HepG2 (cell line): ENCODE measurements around the gene UFSP2. TPM values are rescaled to one million over a fixed set of nuclear protein-coding genes. Genes with fewer than 3 reads are reported as not detected.

Experiments
- ATAC-seq: fragments of 200-7000 bp; cut with Tn5 transposase; 3 replicates; pipeline ENCODE4 v1.9.1; 2020; ENCODE audit warnings: mild to moderate bottlenecking, moderate library complexity
- BruUV-seq: library from RNA; stranded (reverse); fragments of 400-500 nt; replicated peaks from 2 replicates; lab custom pipeline; 2021; lab: Mats Ljungman, UMichigan
- CTCF ChIA-PET: fragments of 300-600 bp; formaldehyde crosslinking; extraction: SDS; loops from one replicate; lab custom pipeline; 2021; ENCODE audit warnings: low total read pairs, inconsistent platforms, low intra/inter-chr PET ratio; lab: Yijun Ruan, JAX
- POLR2A ChIA-PET: fragments of 350-600 bp; sonication (Branson Sonifier 250); formaldehyde crosslinking; loops from one replicate; lab custom pipeline; 2020; ENCODE audit warnings: antibody characterized with exemption, inconsistent platforms; lab: Yijun Ruan, JAX
- DNase-seq: peaks from one replicate; pipeline ENCODE4 v3.0.0-alpha.2; 2015; ENCODE audit warnings: low spot score
- FAIRE-seq: peaks from 3 replicates; lab custom pipeline; 2011; peaks lifted over from hg19 to GRCh38; lab: Jason Lieb, UNC
- H2AFZ ChIP-seq: one replicate; pipeline ENCODE4 v1.6.1; 2011; ENCODE audit warnings: low read length, inconsistent platforms
- H3K27ac ChIP-seq: fragments of 300-600 bp; 3 replicates; pipeline ENCODE4 v1.8.0; 2011; ENCODE audit warnings: mixed run types, mild to moderate bottlenecking, mixed read lengths, low read length, inconsistent platforms; ENCODE audit not compliant: insufficient read depth; ENCODE audit errors: extremely low read length
- H3K27me3 ChIP-seq, 2 experiments: fragments of 200-600 bp in 1 of 2; 2 replicates in 1 of 2; 3 replicates in 1 of 2; pipeline versions ENCODE4 v1.6.0 to v1.8.0; 2011; ENCODE audit warnings: low read length in 2 of 2, mild to moderate bottlenecking in 2 of 2, moderate library complexity in 2 of 2, inconsistent platforms in 1 of 2; ENCODE audit not compliant: insufficient read depth in 2 of 2, control insufficient read depth in 1 of 2
- H3K36me3 ChIP-seq, 2 experiments: fragments of 200-600 bp in 1 of 2; replicated peaks in 1 of 2; 2 replicates in 1 of 2; 3 replicates in 1 of 2; pipeline versions ENCODE4 v1.5.1 to v1.8.0; 2011; ENCODE audit warnings: low read length in 2 of 2, inconsistent platforms in 1 of 2; ENCODE audit not compliant: insufficient read depth in 2 of 2, control insufficient read depth in 1 of 2
- H3K4me1 ChIP-seq: 2 replicates; pipeline ENCODE4 v1.5.1; 2012; ENCODE audit warnings: low read length, inconsistent platforms; ENCODE audit not compliant: insufficient read depth
- H3K4me2 ChIP-seq: 2 replicates; pipeline ENCODE4 v1.6.0; 2011; ENCODE audit warnings: low read depth, low read length, inconsistent platforms
- H3K4me3 ChIP-seq, 3 experiments: fragments of 200-600 bp in 1 of 3; sonication (generic), shearing (Covaris generic) in 1 of 3; replicated peaks in 1 of 3; 2 replicates each; pipeline ENCODE4 v1.5.1; 2011 to 2016; ENCODE audit warnings: low read length in 3 of 3, inconsistent platforms in 2 of 3, low read depth in 2 of 3, mild to moderate bottlenecking in 2 of 3, control low read depth in 1 of 3, mixed read lengths in 1 of 3; ENCODE audit not compliant: insufficient read depth in 1 of 3
- H3K79me2 ChIP-seq: one replicate; pipeline ENCODE4 v1.6.1; 2011; ENCODE audit warnings: low read length, inconsistent platforms; ENCODE audit not compliant: insufficient read depth
- H3K9ac ChIP-seq: 2 replicates; pipeline ENCODE4 v1.6.0; 2011; ENCODE audit warnings: mild to moderate bottlenecking, low read depth, low read length, inconsistent platforms; ENCODE audit not compliant: insufficient read depth
- H3K9me3 ChIP-seq: 2 replicates; pipeline ENCODE4 v1.5.1; 2012; ENCODE audit warnings: mild to moderate bottlenecking, low read length
- H4K20me1 ChIP-seq: 2 replicates; pipeline ENCODE4 v1.6.0; 2011; ENCODE audit warnings: inconsistent platforms, mild to moderate bottlenecking, low read length, moderate library complexity; ENCODE audit not compliant: insufficient read depth
- REPIN1 ChIP-seq: sonication (generic); formaldehyde crosslinking; IDR thresholded peaks from 2 replicates; pipeline ENCODE4 v1.8.0; 2022; ENCODE audit warnings: missing genetic modification reagents, low read depth, mild to moderate bottlenecking, borderline replicate concordance
- ZBTB7A ChIP-seq: sonication (generic); formaldehyde crosslinking; IDR thresholded peaks from 2 replicates; pipeline ENCODE4 v1.8.0; 2022; ENCODE audit warnings: mild to moderate bottlenecking, missing genetic modification reagents
- ZNF30 ChIP-seq: sonication (generic); formaldehyde crosslinking; IDR thresholded peaks from 2 replicates; pipeline ENCODE4 v1.5.0; 2020; ENCODE audit warnings: mild to moderate bottlenecking, missing genetic modification reagents
- ZNF614 ChIP-seq: IDR thresholded peaks from 2 replicates; pipeline ENCODE4 v1.6.1; 2018; ENCODE audit warnings: missing biosample characterization, missing genetic modification reagents, inconsistent platforms, borderline replicate concordance
- ZSCAN12 ChIP-seq: sonication (generic); formaldehyde crosslinking; IDR thresholded peaks from 2 replicates; pipeline ENCODE4 v1.9.0; 2021; ENCODE audit warnings: mild to moderate bottlenecking, missing genetic modification reagents
- WGBS: methylation state at CpG from one replicate; pipeline ENCODE4 v1.1.6; 2017; ENCODE audit warnings: low lambda C conversion rate; 5-methylcytosine and 5-hydroxymethylcytosine counted together
- in situ Hi-C: cut with HindIII; loops from 2 replicates; pipeline ENCODE4 v1.10.0; 2017; ENCODE audit warnings: low pct_unique_long_range_greater_than_20kb; ENCODE audit not compliant: extremely low pct_ligation_motif_present
- intact Hi-C: fragments of 100-400 bp; cut with micrococcal nuclease; formaldehyde crosslinking; loops from one replicate; pipeline ENCODE4 v1.10.0; 2022; ENCODE audit not compliant: unreplicated experiment
- polyA plus RNA-seq, 8 experiments: library from polyadenylated mRNA; depleted of rRNA in 3 of 8; stranded (reverse) in 7 of 8; unstranded in 1 of 8; fragments of >200 nt; fragmentation: Illumina TruSeq in 4 of 8; extraction: Trizol in 4 of 8; gene quantifications; 2 replicates each; pipeline versions ENCODE4 v1.2.1 to v1.2.3, GENCODE V29; 2011 to 2016; ENCODE audit warnings: low read depth in 4 of 8, missing spikeins in 1 of 8, mixed read lengths in 1 of 8; ENCODE audit not compliant: insufficient read depth in 1 of 8
- total RNA-seq, 5 experiments: library from RNA; depleted of rRNA; stranded (reverse); fragments of >200 nt; fragmentation: Illumina TruSeq; extraction: Trizol; gene quantifications; 2 replicates each; pipeline ENCODE4 v1.2.3, GENCODE V29; 2016; ENCODE audit warnings: low read depth in 1 of 5
- TF ChIP-seq, protein P1 (sequence below): sonication (generic); formaldehyde crosslinking; IDR thresholded peaks from 2 replicates; pipeline ENCODE4 v1.4.0; 2020; ENCODE audit warnings: missing genetic modification reagents, borderline replicate concordance
- TF ChIP-seq, protein P2 (sequence below): sonication (generic); formaldehyde crosslinking; IDR thresholded peaks from 2 replicates; pipeline ENCODE4 v1.9.0; 2021; ENCODE audit warnings: missing genetic modification reagents, mild to moderate bottlenecking, borderline replicate concordance
- TF ChIP-seq, protein P3 (sequence below): sonication (generic); formaldehyde crosslinking; IDR thresholded peaks from 2 replicates; pipeline ENCODE4 v1.9.0; 2021; ENCODE audit warnings: missing genetic modification reagents, borderline replicate concordance

UFSP2 gene
- total and polyA plus RNA-seq, 2 of the 13 experiments (the other 11 are each of a cell fraction or from before 2014, with no cell fraction given): 24.1 to 32.3 TPM

DNA sequence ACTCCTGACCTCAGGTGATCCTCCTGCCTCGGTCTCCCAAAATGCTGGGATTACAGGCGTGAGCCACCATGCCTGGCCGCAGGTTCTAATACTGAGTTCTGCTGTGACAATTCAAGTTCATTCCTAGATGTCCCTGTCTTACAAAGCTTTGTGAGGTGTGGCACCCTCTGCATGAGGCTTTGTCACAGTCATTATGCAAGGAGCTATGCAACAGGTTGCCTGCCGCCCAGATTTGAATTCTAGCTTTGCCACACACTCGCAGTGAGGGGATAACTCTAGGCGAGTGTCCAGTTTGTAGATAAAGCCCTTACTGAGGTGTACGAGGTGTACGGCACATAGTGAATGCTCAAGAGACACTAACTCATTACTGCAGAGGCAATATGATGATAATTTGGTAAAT, 42.2 kb upstream of the UFSP2 start:
- no peaks in the 10 kb centered on the region for H3K79me2 ChIP-seq
- no peak overlapping the region for H3K4me2 ChIP-seq
- no peak for FAIRE-seq
- H4K20me1 ChIP-seq: no peaks in the 10 kb centered on the region
- POLR2A ChIA-PET: no interaction called here
- CTCF ChIA-PET: no interaction called here
- no peaks in the 10 kb centered on the region for H3K9me3 ChIP-seq
- TF ChIP-seq REPIN1 (CRISPR knock-in tag) (no peak), ZNF30 (CRISPR knock-in tag) (no peak), ZBTB7A (CRISPR knock-in tag) (no peak), ZSCAN12 (CRISPR knock-in tag) (no peak)
- TF ChIP-seq, all 625 proteins: peak for 0
- H3K27ac ChIP-seq: no peak overlapping the region
- H2AFZ ChIP-seq: no peak overlapping the region
- peaks cover 12% of the 10 kb centered on the region for H3K4me1 ChIP-seq
- BruUV-seq: no TSS peak
- H3K9ac ChIP-seq: no peak overlapping the region
- DNase-seq (no peak), ATAC-seq (no peak)
- 29% methylated on average over 8 of the region's 8 CpGs for WGBS
- in situ Hi-C loops (loop anchor here (25.0 kb wide), 1 partner anchor 569 kb away; no protein-coding TSS in a partner anchor), intact Hi-C loops (no loop called here)
- H3K27me3 ChIP-seq: peaks cover 0 to 68% of the 10 kb centered on the region in 2 experiments; a peak in 3 of 5 replicates
- H3K36me3 ChIP-seq: no peaks in the 10 kb centered on the region
- H3K4me3 ChIP-seq: no peak overlapping the region

DNA sequence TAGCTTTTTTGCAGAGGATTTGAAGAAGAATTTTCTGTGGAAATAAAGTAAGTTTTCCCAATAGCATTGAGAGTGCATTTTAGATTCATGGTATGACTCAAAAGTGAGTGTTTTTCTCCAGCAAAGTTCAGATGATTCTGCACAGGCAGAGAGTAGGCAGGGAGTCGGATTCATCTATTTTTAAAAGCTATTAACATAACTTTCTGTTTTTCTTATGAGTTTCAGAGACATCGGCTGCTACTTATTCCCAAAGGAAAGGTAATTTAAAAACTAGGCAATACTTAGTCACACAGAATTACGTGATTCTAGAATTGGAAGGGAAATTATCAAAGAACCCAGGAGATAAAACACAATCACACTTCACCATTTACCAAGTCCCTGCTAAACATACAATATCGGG, 41.3 kb upstream of the UFSP2 start:
- no peaks in the 10 kb centered on the region for H3K9me3 ChIP-seq
- no peak overlapping the region for H3K27ac ChIP-seq
- no peak overlapping the region for H3K4me2 ChIP-seq
- WGBS: 53% methylated on average over 4 of the region's 4 CpGs
- ChIA-PET CTCF (no interaction called here), POLR2A (no interaction called here)
- intact Hi-C loops (no loop called here), in situ Hi-C loops (loop anchor here (25.0 kb wide), 1 partner anchor 570 kb away; no protein-coding TSS in a partner anchor)
- ATAC-seq: no peak
- H3K79me2 ChIP-seq: no peaks in the 10 kb centered on the region
- H3K9ac ChIP-seq: no peak overlapping the region
- no peak for DNase-seq
- no peak overlapping the region for H2AFZ ChIP-seq
- BruUV-seq: no TSS peak
- no peaks in the 10 kb centered on the region for H3K36me3 ChIP-seq
- peaks cover 9% of the 10 kb centered on the region for H3K4me1 ChIP-seq
- no peak for FAIRE-seq
- H3K4me3 ChIP-seq: no peak overlapping the region
- H3K27me3 ChIP-seq: peaks cover 0 to 63% of the 10 kb centered on the region in 2 experiments; a peak in 3 of 5 replicates
- H4K20me1 ChIP-seq: no peaks in the 10 kb centered on the region
- TF ChIP-seq, protein P1, sequence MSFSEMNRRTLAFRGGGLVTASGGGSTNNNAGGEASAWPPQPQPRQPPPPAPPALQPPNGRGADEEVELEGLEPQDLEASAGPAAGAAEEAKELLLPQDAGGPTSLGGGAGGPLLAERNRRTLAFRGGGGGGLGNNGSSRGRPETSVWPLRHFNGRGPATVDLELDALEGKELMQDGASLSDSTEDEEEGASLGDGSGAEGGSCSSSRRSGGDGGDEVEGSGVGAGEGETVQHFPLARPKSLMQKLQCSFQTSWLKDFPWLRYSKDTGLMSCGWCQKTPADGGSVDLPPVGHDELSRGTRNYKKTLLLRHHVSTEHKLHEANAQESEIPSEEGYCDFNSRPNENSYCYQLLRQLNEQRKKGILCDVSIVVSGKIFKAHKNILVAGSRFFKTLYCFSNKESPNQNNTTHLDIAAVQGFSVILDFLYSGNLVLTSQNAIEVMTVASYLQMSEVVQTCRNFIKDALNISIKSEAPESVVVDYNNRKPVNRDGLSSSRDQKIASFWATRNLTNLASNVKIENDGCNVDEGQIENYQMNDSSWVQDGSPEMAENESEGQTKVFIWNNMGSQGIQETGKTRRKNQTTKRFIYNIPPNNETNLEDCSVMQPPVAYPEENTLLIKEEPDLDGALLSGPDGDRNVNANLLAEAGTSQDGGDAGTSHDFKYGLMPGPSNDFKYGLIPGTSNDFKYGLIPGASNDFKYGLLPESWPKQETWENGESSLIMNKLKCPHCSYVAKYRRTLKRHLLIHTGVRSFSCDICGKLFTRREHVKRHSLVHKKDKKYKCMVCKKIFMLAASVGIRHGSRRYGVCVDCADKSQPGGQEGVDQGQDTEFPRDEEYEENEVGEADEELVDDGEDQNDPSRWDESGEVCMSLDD (CRISPR knock-in tag): no peak
- no peak for TF ChIP-seq ZNF614 (CRISPR knock-in tag)
- TF ChIP-seq, protein P2, sequence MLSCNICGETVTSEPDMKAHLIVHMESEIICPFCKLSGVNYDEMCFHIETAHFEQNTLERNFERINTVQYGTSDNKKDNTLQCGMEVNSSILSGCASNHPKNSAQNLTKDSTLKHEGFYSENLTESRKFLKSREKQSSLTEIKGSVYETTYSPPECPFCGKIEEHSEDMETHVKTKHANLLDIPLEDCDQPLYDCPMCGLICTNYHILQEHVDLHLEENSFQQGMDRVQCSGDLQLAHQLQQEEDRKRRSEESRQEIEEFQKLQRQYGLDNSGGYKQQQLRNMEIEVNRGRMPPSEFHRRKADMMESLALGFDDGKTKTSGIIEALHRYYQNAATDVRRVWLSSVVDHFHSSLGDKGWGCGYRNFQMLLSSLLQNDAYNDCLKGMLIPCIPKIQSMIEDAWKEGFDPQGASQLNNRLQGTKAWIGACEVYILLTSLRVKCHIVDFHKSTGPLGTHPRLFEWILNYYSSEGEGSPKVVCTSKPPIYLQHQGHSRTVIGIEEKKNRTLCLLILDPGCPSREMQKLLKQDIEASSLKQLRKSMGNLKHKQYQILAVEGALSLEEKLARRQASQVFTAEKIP: no peak
- TF ChIP-seq, protein P3, sequence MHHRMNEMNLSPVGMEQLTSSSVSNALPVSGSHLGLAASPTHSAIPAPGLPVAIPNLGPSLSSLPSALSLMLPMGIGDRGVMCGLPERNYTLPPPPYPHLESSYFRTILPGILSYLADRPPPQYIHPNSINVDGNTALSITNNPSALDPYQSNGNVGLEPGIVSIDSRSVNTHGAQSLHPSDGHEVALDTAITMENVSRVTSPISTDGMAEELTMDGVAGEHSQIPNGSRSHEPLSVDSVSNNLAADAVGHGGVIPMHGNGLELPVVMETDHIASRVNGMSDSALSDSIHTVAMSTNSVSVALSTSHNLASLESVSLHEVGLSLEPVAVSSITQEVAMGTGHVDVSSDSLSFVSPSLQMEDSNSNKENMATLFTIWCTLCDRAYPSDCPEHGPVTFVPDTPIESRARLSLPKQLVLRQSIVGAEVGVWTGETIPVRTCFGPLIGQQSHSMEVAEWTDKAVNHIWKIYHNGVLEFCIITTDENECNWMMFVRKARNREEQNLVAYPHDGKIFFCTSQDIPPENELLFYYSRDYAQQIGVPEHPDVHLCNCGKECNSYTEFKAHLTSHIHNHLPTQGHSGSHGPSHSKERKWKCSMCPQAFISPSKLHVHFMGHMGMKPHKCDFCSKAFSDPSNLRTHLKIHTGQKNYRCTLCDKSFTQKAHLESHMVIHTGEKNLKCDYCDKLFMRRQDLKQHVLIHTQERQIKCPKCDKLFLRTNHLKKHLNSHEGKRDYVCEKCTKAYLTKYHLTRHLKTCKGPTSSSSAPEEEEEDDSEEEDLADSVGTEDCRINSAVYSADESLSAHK (CRISPR knock-in tag): no peak
